Heart right ventricle (tissue), 16 donors: ENCODE measurements around the gene ACAN. TPM values are rescaled to one million over a fixed set of nuclear protein-coding genes. Genes with fewer than 3 reads are reported as not detected.

Experiments used
- ATAC-seq, 8 donors: fragments of 200-7000 bp; cut with Tn5 transposase; one replicate each; pipeline ENCODE4 v1.9.1; 2020; ENCODE audit warnings: mild to moderate bottlenecking in 8 of 8, moderate library complexity in 8 of 8, moderate number of reproducible peaks in 1 of 8
- DNase-seq, 2 donors: peaks; one replicate each; pipeline ENCODE4 v3.0.0-alpha.2; 2020
- H3K27ac ChIP-seq, 10 donors: fragments of 200-600 bp; sonication (generic) in 2 of 10; one replicate each; pipeline versions ENCODE4 v1.5.0 to v1.8.0; 2020 to 2022; ENCODE audit warnings: mild to moderate bottlenecking in 3 of 10
- H3K27me3 ChIP-seq, 7 donors: fragments of 200-600 bp; one replicate each; pipeline ENCODE4 v1.8.0; 2021 to 2022; ENCODE audit warnings: mild to moderate bottlenecking in 2 of 7
- H3K36me3 ChIP-seq, 9 donors: fragments of 200-600 bp; sonication (generic) in 1 of 9; one replicate each; pipeline versions ENCODE4 v1.5.0 to v1.8.0; 2020 to 2022; ENCODE audit warnings: mild to moderate bottlenecking in 2 of 9
- H3K4me1 ChIP-seq, 9 donors: fragments of 200-600 bp; sonication (generic) in 1 of 9; one replicate each; pipeline versions ENCODE4 v1.5.0 to v1.8.0; 2020 to 2022; ENCODE audit warnings: mild to moderate bottlenecking in 4 of 9
- H3K4me3 ChIP-seq, 10 donors: fragments of 200-600 bp; sonication (generic) in 2 of 10; one replicate each; pipeline versions ENCODE4 v1.5.0 to v1.8.0; 2020 to 2022; ENCODE audit warnings: mild to moderate bottlenecking in 7 of 10, moderate library complexity in 2 of 10
- H3K9me3 ChIP-seq, 11 donors: fragments of 200-600 bp in 10 of 11; sonication (generic) in 2 of 11; one replicate each; pipeline versions ENCODE4 v1.5.0 to v1.8.0; 2013 to 2022; ENCODE audit warnings: mild to moderate bottlenecking in 2 of 11, control low read depth in 1 of 11, moderate library complexity in 1 of 11
- WGBS, 2 donors: extraction: QIAGEN DNeasy Blood & Tissue Kit; methylation state at CpG; one replicate each; pipeline ENCODE4 v1.1.7; 2013; ENCODE audit warnings: inconsistent platforms in 1 of 2; 5-methylcytosine and 5-hydroxymethylcytosine counted together
- intact Hi-C, 10 donors: fragments of 100-400 bp; cut with DNase I; formaldehyde crosslinking; loops; one replicate each; pipeline versions ENCODE4 v1.11.1 to v1.14.2; 2022
- polyA plus RNA-seq, 2 donors: library from polyadenylated mRNA; stranded (reverse); fragments of 200-250 nt; gene quantifications; one replicate each; pipeline ENCODE4 v1.2.3, GENCODE V29; 2013
- total RNA-seq, 10 donors: library from RNA; stranded (reverse); fragmentation: NEBNext Ultra II Directional in 3 of 10; extraction: Animal tissue kit (Norgen Biotek cat#: 25700) in 3 of 10; gene quantifications; one replicate each; pipeline versions ENCODE4 v1.2.1 to v1.2.4, GENCODE V29; 2021 to 2023
- TF ChIP-seq, protein P1 (sequence below), 9 donors: fragments of 200-600 bp; sonication (generic) in 2 of 9; IDR thresholded peaks; one replicate each; pipeline versions ENCODE4 v1.5.0 to v1.8.0; 2021 to 2022; ENCODE audit warnings: antibody characterized with exemption in 9 of 9, mild to moderate bottlenecking in 5 of 9, moderate library complexity in 1 of 9
- donor health status: Arrhythmogenic right ventricular cardiomyopathy.
- donor health status: ischemic (EF 13 %, LVEDD 7.1; RV severe dilation, severe dysfunction).
- donor health status: healthy with polysubstance abuse.
- donor health status: DM: no; HTN: yes; CAD: no.
- donor health status: DM: no; HTN: no; CAD: no.
- donor health status: ischemic (EF 25% LVEDD 6.9; RV normal size, moderate dysfunction).
- donor health status: ischemic (EF 25% LVEDD 5.7; RV mildly dilated, moderate dysfunction).
- donor health status: healthy.
- donor health status: DM: yes; HTN: yes; CAD: no.
- donor health status: Ischemic cardiomyopathy.
- donor health status: ischemic (EF 35%, LVEDD 5.7; RV mildly dilated, moderate dysfunction).
- donor health status: nonischemic (EF 11% LVEDD 7.7; RV severe dilation, severe dysfunction).
- donor health status: DM: yes; HTN: yes; CAD: no.
- donor health status: PGD.
- donor health status: ischemic (EF 29% LVEDD 5.4; RV normal size, mild dysfunction).
- donor health status: nonischemic (EF 23%, LVEDD 6.1; RV moderate dilation, normal function).

Gene ACAN
- total and polyA plus RNA-seq, 12 donors: 0.08 to 0.66 (median 0.19) TPM; not detected in 2

DNA sequence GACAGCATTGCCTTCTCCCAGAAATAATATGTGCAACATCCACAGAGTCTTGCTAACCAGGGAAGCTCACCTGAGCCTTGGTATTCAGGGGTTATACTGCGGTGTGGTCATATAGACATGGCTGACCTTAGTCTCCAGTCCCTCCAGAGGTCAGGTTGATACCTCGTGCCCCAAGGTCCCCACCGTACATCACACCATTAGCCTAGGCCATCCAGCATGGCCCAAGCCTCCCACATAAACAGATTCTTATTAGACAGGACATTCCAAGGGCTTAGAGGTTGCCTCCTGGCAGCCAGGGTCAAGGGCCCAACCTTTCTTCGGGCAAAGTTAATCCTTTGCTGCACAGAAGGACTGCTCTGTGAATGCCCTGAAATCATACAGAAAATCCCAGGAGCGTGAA lies 18.8 kb downstream of the ACAN start:
- H3K4me3 ChIP-seq: no peak overlapping the region
- DNase-seq: no peak
- no peak for ATAC-seq
- H3K27me3 ChIP-seq: peaks cover 0 to 29% (median 9%) of the 10 kb centered on the region in 7 donors
- no peaks in the 10 kb centered on the region for H3K9me3 ChIP-seq
- intact Hi-C loops: no loop called here
- TF ChIP-seq, protein P1, sequence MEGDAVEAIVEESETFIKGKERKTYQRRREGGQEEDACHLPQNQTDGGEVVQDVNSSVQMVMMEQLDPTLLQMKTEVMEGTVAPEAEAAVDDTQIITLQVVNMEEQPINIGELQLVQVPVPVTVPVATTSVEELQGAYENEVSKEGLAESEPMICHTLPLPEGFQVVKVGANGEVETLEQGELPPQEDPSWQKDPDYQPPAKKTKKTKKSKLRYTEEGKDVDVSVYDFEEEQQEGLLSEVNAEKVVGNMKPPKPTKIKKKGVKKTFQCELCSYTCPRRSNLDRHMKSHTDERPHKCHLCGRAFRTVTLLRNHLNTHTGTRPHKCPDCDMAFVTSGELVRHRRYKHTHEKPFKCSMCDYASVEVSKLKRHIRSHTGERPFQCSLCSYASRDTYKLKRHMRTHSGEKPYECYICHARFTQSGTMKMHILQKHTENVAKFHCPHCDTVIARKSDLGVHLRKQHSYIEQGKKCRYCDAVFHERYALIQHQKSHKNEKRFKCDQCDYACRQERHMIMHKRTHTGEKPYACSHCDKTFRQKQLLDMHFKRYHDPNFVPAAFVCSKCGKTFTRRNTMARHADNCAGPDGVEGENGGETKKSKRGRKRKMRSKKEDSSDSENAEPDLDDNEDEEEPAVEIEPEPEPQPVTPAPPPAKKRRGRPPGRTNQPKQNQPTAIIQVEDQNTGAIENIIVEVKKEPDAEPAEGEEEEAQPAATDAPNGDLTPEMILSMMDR (IDR thresholded peaks at IDR 0.05): no peak
- no peaks in the 10 kb centered on the region for H3K36me3 ChIP-seq
- WGBS, 2 donors: 86 to 94% methylated on average over 5 of the region's 5 CpGs
- no peaks in the 10 kb centered on the region for H3K4me1 ChIP-seq
- H3K27ac ChIP-seq: no peak overlapping the region

DNA sequence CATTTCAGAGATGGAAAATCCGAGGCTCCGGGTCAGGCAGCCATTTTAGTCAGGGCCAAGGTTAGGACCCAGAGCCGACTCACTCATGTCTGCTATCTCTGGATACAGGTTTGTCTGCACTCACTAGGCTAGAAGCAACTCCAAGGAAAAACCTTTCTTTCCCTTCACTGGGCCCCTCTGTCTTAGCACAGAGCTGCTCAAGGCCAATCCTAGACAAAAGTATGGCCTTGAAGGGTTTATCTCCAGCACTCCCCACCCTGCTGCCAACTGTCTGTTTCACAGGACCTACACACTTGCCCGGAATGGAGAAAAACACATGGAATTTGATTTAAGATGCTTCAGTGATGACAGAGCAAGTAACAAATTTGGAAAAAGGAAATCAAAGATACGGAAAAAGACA lies 25.6 kb downstream of the ACAN start:
- WGBS, 2 donors: 76 to 80% methylated on average over 5 of the region's 5 CpGs
- Histone ChIP-seq H3K4me1 (no peaks in the 10 kb centered on the region), H3K27me3 (peaks cover 0 to 10% (median 0%) of the 10 kb centered on the region in 7 donors), H3K4me3 (no peak overlapping the region), H3K36me3 (no peaks in the 10 kb centered on the region), H3K9me3 (no peaks in the 10 kb centered on the region), H3K27ac (no peak overlapping the region)
- DNase-seq (no peak), ATAC-seq (no peak)
- TF ChIP-seq, protein P1 (IDR thresholded peaks at IDR 0.05): no peak
- intact Hi-C loops: no loop called here

DNA sequence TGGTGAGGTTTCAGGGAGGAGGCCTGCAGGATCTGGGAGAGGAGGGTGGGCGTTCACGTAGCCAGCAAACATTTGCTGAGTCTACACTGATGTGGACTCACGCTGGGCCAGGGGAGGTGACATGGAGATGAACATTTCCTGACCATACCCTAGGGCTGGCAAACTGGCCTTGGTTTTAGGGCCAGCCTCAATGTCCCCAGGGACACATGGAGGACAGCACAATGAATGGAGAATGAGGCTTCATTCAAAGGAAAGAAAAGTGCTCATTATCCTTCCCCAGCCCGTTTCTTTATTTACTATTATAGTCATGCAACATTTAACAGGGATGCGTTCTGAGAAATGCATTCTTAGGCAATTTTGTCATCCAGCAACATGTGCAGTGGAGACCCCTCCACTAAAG lies 26.8 kb downstream of the ACAN start:
- WGBS, 2 donors: 61 to 68% methylated on average over 5 of the region's 5 CpGs
- Histone ChIP-seq H3K27ac (no peak overlapping the region), H3K9me3 (no peaks in the 10 kb centered on the region), H3K4me3 (no peak overlapping the region), H3K4me1 (no peaks in the 10 kb centered on the region), H3K27me3 (peaks cover 0 to 10% (median 0%) of the 10 kb centered on the region in 7 donors), H3K36me3 (no peaks in the 10 kb centered on the region)
- ATAC-seq (no peak), DNase-seq (no peak)
- intact Hi-C loops: loop anchor here in 5 of 10 donors (5.0 to 10.0 kb wide), 4 partner anchors 173 to 358 kb away; partner anchors contain the start of gene AEN (in 1 of the 5)
- TF ChIP-seq, protein P1 (IDR thresholded peaks at IDR 0.05): no peak

DNA sequence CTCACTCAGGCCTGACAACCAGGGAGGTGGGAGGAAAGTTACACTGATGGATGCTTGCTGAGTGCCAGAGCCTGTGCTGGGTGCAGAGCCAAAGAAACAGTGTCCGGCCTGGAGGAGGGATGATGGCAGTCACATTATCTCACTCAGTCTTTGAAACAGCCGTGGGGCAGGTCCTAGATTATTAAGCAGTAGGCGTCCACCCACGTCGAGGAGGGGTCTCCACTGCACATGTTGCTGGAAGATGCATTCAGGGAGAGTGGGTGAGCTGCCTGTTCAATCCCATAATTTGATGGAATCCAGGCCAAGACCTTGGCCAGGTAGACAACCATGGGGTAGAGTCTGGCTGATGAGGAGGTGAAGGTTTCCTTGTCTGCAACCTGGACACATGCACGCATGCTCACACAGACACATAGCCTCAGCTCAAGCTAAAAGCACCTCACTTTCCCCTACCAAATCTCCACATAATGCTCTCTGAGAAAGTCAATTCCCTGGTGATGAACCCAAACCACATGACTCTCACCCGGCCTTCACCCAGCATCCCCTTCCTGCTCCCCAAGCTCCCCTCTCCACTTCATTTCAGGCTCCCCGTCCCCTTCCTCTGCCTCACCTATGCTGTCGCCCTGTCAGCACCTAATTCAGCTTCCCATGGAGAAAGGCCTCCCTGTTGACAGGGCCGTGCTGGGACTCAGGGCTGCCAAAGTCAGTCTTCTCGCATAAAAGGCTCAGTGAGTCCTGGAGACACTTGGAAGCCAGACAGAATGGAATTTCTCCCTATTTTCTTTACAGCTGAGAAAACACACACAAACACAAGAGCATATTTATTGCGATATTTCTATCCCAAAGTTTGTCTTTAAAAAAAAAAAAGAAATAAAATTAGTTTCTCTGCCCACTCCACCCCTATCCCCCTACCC lies 29.8 kb downstream of the ACAN start:
- 70% methylated on average over 12 of the region's 12 CpGs for whole genome bisulfite sequencing, 2 donors
- Histone ChIP-seq H3K9me3 (no peaks in the 10 kb centered on the region), H3K27me3 (peaks cover 0 to 3% (median 0%) of the 10 kb centered on the region in 7 donors), H3K4me3 (no peak overlapping the region), H3K27ac (no peak overlapping the region), H3K4me1 (no peaks in the 10 kb centered on the region), H3K36me3 (no peaks in the 10 kb centered on the region)
- ATAC-seq (peak in 1 of 8 donors; percentile 13), DNase-seq (no peak)
- TF ChIP-seq, protein P1 (IDR thresholded peaks at IDR 0.05): no peak
- intact Hi-C loops: loop anchor here in 5 of 10 donors (2.0 to 10.0 kb wide), 5 partner anchors 174 to 361 kb away; partner anchors contain the start of gene AEN (in 1 of the 5)
